A549 (cell line): Measurements from ENCODE around the gene PHGDH. TPM values are rescaled to one million over a fixed set of nuclear protein-coding genes. Genes with fewer than 3 reads are reported as not detected.

Experiments
- ATAC-seq, 2 experiments: fragments of 200-7000 bp in 1 of 2; fragments of >200 bp in 1 of 2; cut with Nextera tagmentation in 1 of 2; cut with Tn5 transposase in 1 of 2; 3 replicates each; pipeline versions ENCODE4 v1.8.0 to v1.9.1; 2018 to 2020; ENCODE audit warnings: mild to moderate bottlenecking in 1 of 2, moderate library complexity in 1 of 2
- CTCF ChIA-PET: fragments of 300-600 bp; sonication (Branson Sonifier 250); formaldehyde crosslinking; extraction: SDS; loops from one replicate; lab custom pipeline; 2021; ENCODE audit warnings: antibody characterized with exemption, inconsistent platforms; lab: Yijun Ruan, JAX
- POLR2A ChIA-PET: fragments of 350-600 bp; formaldehyde crosslinking; extraction: SDS; loops from one replicate; lab custom pipeline; 2021; ENCODE audit warnings: antibody characterized with exemption, inconsistent platforms; lab: Yijun Ruan, JAX
- DNase-seq, 2 experiments: peaks; one replicate each; pipeline versions ENCODE4 v3.0.0 to v3.0.0-alpha.2; 2011 to 2016; ENCODE audit warnings: low read depth in 1 of 2, low spot score in 1 of 2
- FAIRE-seq: peaks from 2 replicates; lab custom pipeline; 2011; peaks lifted over from hg19 to GRCh38; lab: Jason Lieb, UNC
- H3K27ac ChIP-seq, 2 experiments: fragments of >200 bp; sonication (Bioruptor Twin); formaldehyde crosslinking; 3 replicates each; pipeline ENCODE4 v1.5.1; 2016 to 2017
- H3K4me1 ChIP-seq: fragments of >200 bp; sonication (Bioruptor Twin); formaldehyde crosslinking; 3 replicates; pipeline ENCODE4 v1.6.1; 2016
- H3K4me2 ChIP-seq: fragments of >200 bp; sonication (Bioruptor Twin); formaldehyde crosslinking; 3 replicates; pipeline ENCODE4 v1.6.1; 2016
- H3K4me3 ChIP-seq: fragments of >200 bp; sonication (Bioruptor Twin); formaldehyde crosslinking; 3 replicates; pipeline ENCODE4 v1.5.1; 2016
- H3K9me3 ChIP-seq: fragments of >200 bp; sonication (Bioruptor Twin); formaldehyde crosslinking; 3 replicates; pipeline ENCODE4 v1.6.1; 2016
- CBX2 ChIP-seq: fragments of 200-600 bp; sonication (generic); IDR thresholded peaks from 2 replicates; pipeline ENCODE4 v1.6.1; 2016; ENCODE audit warnings: low read depth, mild to moderate bottlenecking, borderline replicate concordance
- CBX8 ChIP-seq: fragments of 200-600 bp; sonication (generic); IDR thresholded peaks from 2 replicates; pipeline ENCODE4 v1.6.1; 2016
- CEBPB ChIP-seq, 2 experiments: fragments of >200 bp in 1 of 2; sonication (Bioruptor Twin) in 1 of 2; formaldehyde crosslinking in 1 of 2; IDR thresholded peaks; 2 replicates each; pipeline ENCODE4 v1.6.1; 2012 to 2016
- CHD4 ChIP-seq: fragments of 200-600 bp; sonication (generic); IDR thresholded peaks from 2 replicates; pipeline ENCODE4 v1.6.1; 2016; ENCODE audit warnings: antibody characterized with exemption, mild to moderate bottlenecking, borderline replicate concordance
- EHF ChIP-seq: fragments of 250-450 bp; sonication (Bioruptor Pico); IDR thresholded peaks from 2 replicates; pipeline ENCODE4 v1.5.0; 2020; ENCODE audit warnings: mild to moderate bottlenecking
- EP300 ChIP-seq, 2 experiments: fragments of >200 bp; sonication (Bioruptor Twin); formaldehyde crosslinking; IDR thresholded peaks; 2 replicates in 1 of 2; 3 replicates in 1 of 2; pipeline ENCODE4 v1.6.1; 2016 to 2017
- FOSB ChIP-seq: fragments of 250-450 bp; sonication (Bioruptor Pico); IDR thresholded peaks from 2 replicates; pipeline ENCODE4 v1.5.0; 2020; ENCODE audit warnings: mild to moderate bottlenecking, moderate library complexity
- FOSL2 ChIP-seq, 2 experiments: fragments of 450-650 bp in 1 of 2; fragments of >200 bp in 1 of 2; sonication (Bioruptor Twin) in 1 of 2; formaldehyde crosslinking; IDR thresholded peaks; 2 replicates each; pipeline versions ENCODE4 v1.5.0 to v1.6.1; 2016 to 2020; ENCODE audit warnings: mild to moderate bottlenecking in 1 of 2, moderate library complexity in 1 of 2
- HES2 ChIP-seq: fragments of >200 bp; sonication (Bioruptor Twin); formaldehyde crosslinking; IDR thresholded peaks from 2 replicates; pipeline ENCODE4 v1.6.1; 2016
- HMGXB4 ChIP-seq: fragments of 250-450 bp; sonication (Bioruptor Pico); IDR thresholded peaks from 2 replicates; pipeline ENCODE4 v1.5.0; 2021; ENCODE audit warnings: mild to moderate bottlenecking, moderate library complexity, borderline replicate concordance
- JUN ChIP-seq, 2 experiments: fragments of >200 bp; sonication (Bioruptor Twin); formaldehyde crosslinking; IDR thresholded peaks; 2 replicates in 1 of 2; 3 replicates in 1 of 2; pipeline ENCODE4 v1.6.1; 2016 to 2017
- MAFK ChIP-seq: fragments of 450-650 bp; IDR thresholded peaks from 2 replicates; pipeline ENCODE4 v1.6.1; 2014; ENCODE audit not compliant: partially characterized antibody
- MAX ChIP-seq: IDR thresholded peaks from 2 replicates; pipeline ENCODE4 v1.6.1; 2012
- MAZ ChIP-seq: fragments of 150-350 bp; IDR thresholded peaks from 2 replicates; pipeline ENCODE4 v1.6.1; 2014; ENCODE audit warnings: antibody characterized with exemption, low read depth, low read length, borderline replicate concordance
- MYC ChIP-seq: IDR thresholded peaks from 2 replicates; pipeline ENCODE4 v1.6.1; 2012; ENCODE audit warnings: mild to moderate bottlenecking, inconsistent platforms, low read length, improper control_type of control experiment, borderline replicate concordance
- NFE2L2 ChIP-seq: fragments of 150-350 bp; conservative IDR thresholded peaks from 2 replicates; pipeline ENCODE4 v1.6.1; 2014; ENCODE audit warnings: low read length
- PBX3 ChIP-seq: IDR thresholded peaks from 2 replicates; pipeline ENCODE4 v1.6.1; 2012
- RAD21 ChIP-seq, 2 experiments: fragments of >200 bp in 1 of 2; sonication (Bioruptor Twin) in 1 of 2; formaldehyde crosslinking in 1 of 2; IDR thresholded peaks in 1 of 2; conservative IDR thresholded peaks in 1 of 2; 2 replicates in 1 of 2; 3 replicates in 1 of 2; pipeline ENCODE4 v1.6.1; 2012 to 2018; ENCODE audit warnings: inconsistent platforms in 1 of 2
- RCOR1 ChIP-seq: fragments of 150-350 bp; IDR thresholded peaks from 2 replicates; pipeline ENCODE4 v1.6.1; 2014; ENCODE audit warnings: antibody characterized with exemption, low read length, low read depth
- RFX5 ChIP-seq: fragments of 450-650 bp; IDR thresholded peaks from 2 replicates; pipeline ENCODE4 v1.7.1; 2014; ENCODE audit warnings: antibody characterized with exemption, mild to moderate bottlenecking, moderate library complexity
- SMC3 ChIP-seq: fragments of >200 bp; sonication (Bioruptor Twin); formaldehyde crosslinking; IDR thresholded peaks from 3 replicates; pipeline ENCODE4 v1.6.1; 2018; ENCODE audit warnings: inconsistent platforms
- TP53 ChIP-seq: fragments of 250-450 bp; sonication (Bioruptor Pico); IDR thresholded peaks from 2 replicates; pipeline ENCODE4 v1.5.0; 2021; ENCODE audit warnings: mild to moderate bottlenecking, moderate library complexity
- ZFP36 ChIP-seq: fragments of 450-650 bp; IDR thresholded peaks from 2 replicates; pipeline ENCODE4 v1.6.1; 2014; ENCODE audit warnings: borderline replicate concordance; ENCODE audit not compliant: partially characterized antibody
- ZNF302 ChIP-seq: fragments of 250-450 bp; sonication (Bioruptor Pico); IDR thresholded peaks from 2 replicates; pipeline ENCODE4 v1.9.0; 2021; ENCODE audit warnings: inconsistent platforms, mild to moderate bottlenecking, moderate library complexity
- WGBS: methylation state at CpG from one replicate; pipeline ENCODE4 v1.1.6; 2017; ENCODE audit errors: missing lambda C conversion rate; 5-methylcytosine and 5-hydroxymethylcytosine counted together
- polyA plus RNA-seq, 4 experiments: library from polyadenylated mRNA; depleted of rRNA in 3 of 4; stranded (reverse); fragments of >200 nt; fragmentation: RNase III in 1 of 4; extraction: RNeasy Plus Mini Kit Qiagen cat#74134 plus additional on column Dnase treatment in 1 of 4; gene quantifications; 2 replicates in 3 of 4; 3 replicates in 1 of 4; pipeline ENCODE4 v1.2.3, GENCODE V29; 2011 to 2017
- TF ChIP-seq, protein P1 (sequence below): fragments of >200 bp; sonication (Bioruptor Twin); formaldehyde crosslinking; IDR thresholded peaks from 3 replicates; pipeline ENCODE4 v1.6.1; 2016

PHGDH gene
- polyA plus RNA-seq, 2 of the 4 experiments (the other 2 are of a cell fraction): 41.4 to 65.6 TPM

DNA sequence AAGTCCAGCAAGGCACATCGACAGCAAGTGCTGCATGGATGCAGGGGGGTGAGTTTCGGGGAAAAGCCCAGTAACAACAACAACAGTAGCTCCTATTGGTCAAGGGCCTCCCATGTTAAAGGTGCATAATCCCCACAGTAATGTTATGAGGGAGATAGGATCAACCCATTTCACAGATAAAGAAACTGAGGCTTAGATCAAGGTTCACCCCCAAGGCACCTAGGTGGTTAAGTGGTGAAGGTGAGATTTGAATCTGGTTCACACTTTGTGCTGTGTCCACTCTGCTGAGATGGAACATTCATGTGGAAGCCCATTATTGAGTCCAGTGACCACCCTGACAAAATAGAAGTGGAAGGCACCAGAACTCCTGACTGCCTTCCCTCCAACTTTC is 24.9 kb downstream of the PHGDH start:
- H3K4me3 ChIP-seq: no peak overlapping the region
- H3K9me3 ChIP-seq: no peaks in the 10 kb centered on the region
- H3K27ac ChIP-seq: no peak overlapping the region
- TF ChIP-seq MAZ: no peak
- no peak for TF ChIP-seq CHD4
- TF ChIP-seq HES2: no peak
- TF ChIP-seq CBX2: no peak
- TF ChIP-seq RAD21 (conservative IDR thresholded peaks at IDR 0.05 in 1 of 2, IDR thresholded peaks at IDR 0.05 in 1 of 2): no peak
- no peak for DNase-seq
- ATAC-seq: no peak
- 89% methylated on average over 2 of the region's 2 CpGs for WGBS
- H3K4me1 ChIP-seq: no peaks in the 10 kb centered on the region
- CTCF ChIA-PET: interaction anchor here (0.9 to 4.8 kb wide), 2 partner anchors 8 to 125 kb away, joined by 3 to 32 read pairs; no protein-coding TSS in a partner anchor
- no peak for FAIRE-seq
- H3K4me2 ChIP-seq: no peak overlapping the region
- POLR2A ChIA-PET: no interaction called here

DNA sequence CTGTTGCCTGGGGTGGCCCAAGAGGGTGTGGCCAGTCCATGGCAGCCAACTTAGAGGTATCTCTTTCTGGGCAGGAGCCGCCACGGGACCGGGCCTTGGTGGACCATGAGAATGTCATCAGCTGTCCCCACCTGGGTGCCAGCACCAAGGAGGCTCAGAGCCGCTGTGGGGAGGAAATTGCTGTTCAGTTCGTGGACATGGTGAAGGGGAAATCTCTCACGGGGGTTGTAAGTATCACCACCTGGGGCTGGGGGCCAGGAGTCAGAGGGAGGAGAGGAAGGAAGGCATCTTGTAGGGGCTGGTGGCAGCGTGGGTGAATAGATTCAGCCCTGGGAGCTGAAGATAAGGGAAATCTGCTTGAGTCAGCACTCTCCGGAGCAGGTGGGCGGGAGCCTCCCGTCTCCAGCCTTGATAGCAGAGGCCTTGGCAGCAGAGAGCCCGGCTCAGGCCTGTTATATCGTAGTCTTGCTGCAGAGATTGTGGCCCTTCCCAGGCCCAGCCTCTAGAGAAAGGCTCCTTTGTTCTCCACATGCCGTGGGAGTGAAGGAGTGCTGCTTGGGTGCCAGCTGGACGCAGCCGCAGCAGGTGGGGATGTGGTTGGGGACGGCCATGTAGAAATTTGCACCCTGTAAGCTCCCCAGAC is 25.4 kb downstream of the PHGDH start:
- TF ChIP-seq, protein P1, sequence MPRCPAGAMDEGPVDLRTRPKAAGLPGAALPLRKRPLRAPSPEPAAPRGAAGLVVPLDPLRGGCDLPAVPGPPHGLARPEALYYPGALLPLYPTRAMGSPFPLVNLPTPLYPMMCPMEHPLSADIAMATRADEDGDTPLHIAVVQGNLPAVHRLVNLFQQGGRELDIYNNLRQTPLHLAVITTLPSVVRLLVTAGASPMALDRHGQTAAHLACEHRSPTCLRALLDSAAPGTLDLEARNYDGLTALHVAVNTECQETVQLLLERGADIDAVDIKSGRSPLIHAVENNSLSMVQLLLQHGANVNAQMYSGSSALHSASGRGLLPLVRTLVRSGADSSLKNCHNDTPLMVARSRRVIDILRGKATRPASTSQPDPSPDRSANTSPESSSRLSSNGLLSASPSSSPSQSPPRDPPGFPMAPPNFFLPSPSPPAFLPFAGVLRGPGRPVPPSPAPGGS: no peak
- TF ChIP-seq MAFK: peak; percentile 53
- Histone ChIP-seq H3K4me3 (no peak overlapping the region), H3K4me2 (no peak overlapping the region), H3K27ac (no peak overlapping the region), H3K4me1 (no peaks in the 10 kb centered on the region), H3K9me3 (no peaks in the 10 kb centered on the region)
- 92% methylated on average over 13 of the region's 16 CpGs for WGBS
- DNase-seq (no peak), FAIRE-seq (no peak), ATAC-seq (no peak)
- ChIA-PET POLR2A (no interaction called here), CTCF (interaction anchor here (0.9 kb wide), 1 partner anchor 126 kb away, joined by 3 read pairs; no protein-coding TSS in a partner anchor)

DNA sequence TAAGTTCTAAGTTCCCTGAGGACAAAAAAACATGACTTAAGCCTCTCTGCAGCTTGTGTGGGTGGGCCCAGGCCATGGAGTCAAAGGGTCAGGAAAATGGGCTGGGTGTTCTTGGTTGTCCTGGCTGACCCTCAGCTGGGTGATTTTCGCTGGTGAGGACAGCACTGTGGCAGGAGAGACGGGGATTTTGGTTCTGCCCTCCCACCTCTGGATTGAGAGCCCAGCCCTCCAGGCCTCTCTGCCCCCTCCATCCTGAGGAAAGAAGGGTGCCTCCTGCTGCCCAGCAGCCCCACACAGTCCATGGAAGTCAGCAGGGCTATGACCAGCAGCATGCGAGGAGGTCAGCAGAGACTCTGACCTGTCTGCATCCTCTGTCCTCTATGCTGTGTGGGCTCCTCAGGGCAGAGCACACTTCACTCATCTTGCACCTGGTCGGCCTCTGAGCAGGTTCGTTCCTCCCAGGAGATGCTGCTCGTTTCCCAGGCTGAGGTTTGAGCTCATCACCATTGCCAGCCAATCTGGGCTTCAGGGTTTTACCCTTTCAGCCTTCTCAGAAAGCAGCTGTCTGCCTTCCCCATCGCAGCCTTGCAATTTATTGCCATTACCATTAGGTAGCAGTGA is 26.5 kb downstream of the PHGDH start:
- H3K9me3 ChIP-seq: no peaks in the 10 kb centered on the region
- DNase-seq: no peak
- ChIA-PET CTCF (no interaction called here), POLR2A (no interaction called here)
- no peak for ATAC-seq
- no peak overlapping the region for H3K4me3 ChIP-seq
- no peaks in the 10 kb centered on the region for H3K4me1 ChIP-seq
- H3K4me2 ChIP-seq: no peak overlapping the region
- WGBS: 68% methylated on average over 4 of the region's 7 CpGs
- no peak overlapping the region for H3K27ac ChIP-seq
- TF ChIP-seq FOSL2 (IDR thresholded peaks at IDR 0.05): no peak
- no peak for TF ChIP-seq FOSL2 (CRISPR knock-in tag; IDR thresholded peaks at IDR 0.05)
- TF ChIP-seq NFE2L2: no peak
- no peak for TF ChIP-seq JUN (IDR thresholded peaks at IDR 0.05)
- TF ChIP-seq, all 56 proteins: peak for 0
- FAIRE-seq: no peak

- DNase-seq (no peak), FAIRE-seq (no peak), ATAC-seq (no peak)
- Histone ChIP-seq H3K4me3 (no peak overlapping the region), H3K4me2 (no peak overlapping the region), H3K27ac (no peak overlapping the region), H3K9me3 (no peaks in the 10 kb centered on the region), H3K4me1 (no peaks in the 10 kb centered on the region)
- 83% methylated on average over 3 of the region's 6 CpGs for WGBS
- POLR2A ChIA-PET: no interaction called here
- CTCF ChIA-PET: no interaction called here
- no peak for TF ChIP-seq FOSL2 (IDR thresholded peaks at IDR 0.05)
- no peak for TF ChIP-seq FOSL2 (CRISPR knock-in tag; IDR thresholded peaks at IDR 0.05)
- no peak for TF ChIP-seq TP53 (CRISPR knock-in tag)
- TF ChIP-seq MAZ: no peak
- TF ChIP-seq RFX5: no peak
- no peak for TF ChIP-seq CEBPB (IDR thresholded peaks at IDR 0.05)
- TF ChIP-seq PBX3: no peak
- no peak for TF ChIP-seq CHD4
- TF ChIP-seq MAX: no peak
- TF ChIP-seq SMC3: no peak
- no peak for TF ChIP-seq MAFK
- no peak for TF ChIP-seq EP300 (IDR thresholded peaks at IDR 0.05)
- TF ChIP-seq ZNF302 (CRISPR knock-in tag): no peak
- TF ChIP-seq MYC: no peak
- TF ChIP-seq JUN (IDR thresholded peaks at IDR 0.05): no peak
- TF ChIP-seq HMGXB4 (CRISPR knock-in tag): no peak
- TF ChIP-seq ZFP36: no peak
- no peak for TF ChIP-seq CBX8
- TF ChIP-seq FOSB (CRISPR knock-in tag): no peak
- no peak for TF ChIP-seq EHF (CRISPR knock-in tag)
- TF ChIP-seq RCOR1: no peak
These were observed 27.4 kb downstream of the PHGDH start for GRCh38 chr1:119739150-119739549.
